ENCODE measurements around the gene PIP4K2A.

PIP4K2A gene

DNA sequence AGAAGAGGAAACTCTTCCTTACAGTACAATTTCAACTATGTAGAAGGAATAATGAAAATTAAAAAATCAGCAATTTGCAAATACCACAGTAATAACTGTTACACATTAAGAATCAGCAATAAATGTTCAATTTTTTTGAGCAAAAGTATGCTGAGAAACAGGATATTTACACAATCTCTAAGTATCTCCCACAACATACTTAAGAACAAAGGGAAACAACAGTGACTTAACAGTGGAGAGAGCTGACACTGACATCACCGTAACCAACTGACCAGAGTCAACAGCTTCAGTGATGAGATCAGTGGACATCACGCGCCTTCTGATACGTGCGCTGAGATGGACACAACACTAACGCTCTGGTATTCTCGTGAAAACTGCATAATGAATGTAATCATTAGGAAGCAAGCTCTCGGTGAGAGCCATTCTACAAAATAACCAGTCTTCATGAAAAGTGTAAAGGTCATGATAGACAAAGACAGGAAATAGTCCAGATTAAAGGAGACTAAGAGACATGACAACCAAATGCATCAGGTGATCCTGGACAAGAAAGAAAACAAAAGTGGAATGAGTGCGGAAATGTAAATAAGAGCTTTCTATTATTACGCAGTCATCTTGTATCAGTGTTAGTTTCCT lies 82.6 kb downstream of the PIP4K2A start:
- no peak overlapping the region for H3K4me3 ChIP-seq (ENCODE audit: low read depth, low read length)
- peaks cover 11% of the 10 kb centered on the region for H3K4me1 ChIP-seq (ENCODE audit: control insufficient read depth, insufficient read depth, low read length)

DNA sequence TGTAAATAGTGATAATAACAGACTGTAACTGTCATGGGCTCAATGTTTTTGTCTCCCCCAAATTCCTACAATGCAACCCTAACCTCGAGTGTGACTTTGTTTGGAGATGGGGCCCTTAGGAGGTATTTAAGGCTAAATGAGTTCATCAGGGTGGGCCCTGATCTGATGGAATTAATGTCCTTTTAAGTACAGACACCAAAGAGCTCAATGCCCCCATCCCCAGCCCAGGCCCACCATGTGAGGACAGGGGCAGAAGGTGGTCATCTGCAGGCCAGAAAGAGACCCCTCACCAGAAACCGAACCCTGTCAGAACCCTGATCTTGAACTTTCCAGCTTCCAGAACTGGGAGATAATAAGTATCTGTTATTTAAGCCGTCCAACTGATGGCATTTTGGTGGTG lies 83.2 kb downstream of the PIP4K2A start:
- Histone ChIP-seq H3K36me3 (ENCODE audit: control insufficient read depth, insufficient read depth, low read length) (no peaks in the 10 kb centered on the region), H3K4me1 (ENCODE audit: control insufficient read depth, insufficient read depth, low read length) (peaks cover 12% of the 10 kb centered on the region), H3K27me3 (ENCODE audit: control insufficient read depth, insufficient read depth, low read length) (no peaks in the 10 kb centered on the region), H3K4me3 (ENCODE audit: low read depth, low read length) (no peak overlapping the region), H3K9ac (ENCODE audit: low read depth, low read length) (no peak overlapping the region), H3K9me3 (ENCODE audit: control insufficient read depth, insufficient read depth, low read length) (no peaks in the 10 kb centered on the region)

More for the DNA sequence above, 82.6 kb downstream of the PIP4K2A start:
- Histone ChIP-seq H3K9ac (ENCODE audit: low read depth, low read length) (no peak overlapping the region), H3K27me3 (ENCODE audit: control insufficient read depth, insufficient read depth, low read length) (no peaks in the 10 kb centered on the region), H3K36me3 (ENCODE audit: control insufficient read depth, insufficient read depth, low read length) (no peaks in the 10 kb centered on the region), H3K9me3 (ENCODE audit: control insufficient read depth, insufficient read depth, low read length) (no peaks in the 10 kb centered on the region)

GRCh38 chr10:22630234-22631174 lies 83.9 kb downstream of the PIP4K2A start:
- Histone ChIP-seq H3K9me3 (ENCODE audit: control insufficient read depth, insufficient read depth, low read length) (no peaks in the 10 kb centered on the region), H3K27me3 (ENCODE audit: control insufficient read depth, insufficient read depth, low read length) (no peaks in the 10 kb centered on the region), H3K4me1 (ENCODE audit: control insufficient read depth, insufficient read depth, low read length) (peaks cover 17% of the 10 kb centered on the region), H3K36me3 (ENCODE audit: control insufficient read depth, insufficient read depth, low read length) (no peaks in the 10 kb centered on the region), H3K4me3 (ENCODE audit: low read depth, low read length) (no peak overlapping the region), H3K9ac (ENCODE audit: low read depth, low read length) (no peak overlapping the region)

DNA sequence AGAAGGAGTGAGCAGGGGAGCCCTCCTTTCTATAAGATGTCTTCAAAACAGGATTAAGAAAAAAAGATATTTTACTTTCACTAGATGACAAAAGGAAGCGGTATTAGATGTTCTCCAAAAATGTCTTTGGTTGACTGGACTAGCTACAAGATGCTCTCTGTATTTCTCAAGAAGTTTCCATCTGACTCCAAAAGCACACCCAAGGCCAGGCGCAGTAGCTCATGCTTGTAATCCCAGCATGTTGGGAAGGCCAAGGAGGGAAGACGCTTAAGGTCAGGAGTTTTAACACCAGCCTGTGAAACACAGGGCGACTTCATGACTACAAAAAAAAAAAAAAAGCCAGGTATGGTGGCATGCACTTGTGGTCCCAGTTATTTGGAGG lies 84.5 kb downstream of the PIP4K2A start:
- Histone ChIP-seq H3K9ac (ENCODE audit: low read depth, low read length) (no peak overlapping the region), H3K9me3 (ENCODE audit: control insufficient read depth, insufficient read depth, low read length) (no peaks in the 10 kb centered on the region), H3K4me3 (ENCODE audit: low read depth, low read length) (no peak overlapping the region), H3K36me3 (ENCODE audit: control insufficient read depth, insufficient read depth, low read length) (no peaks in the 10 kb centered on the region), H3K27me3 (ENCODE audit: control insufficient read depth, insufficient read depth, low read length) (no peaks in the 10 kb centered on the region), H3K4me1 (ENCODE audit: control insufficient read depth, insufficient read depth, low read length) (peaks cover 19% of the 10 kb centered on the region)

- no peaks in the 10 kb centered on the region for H3K9me3 ChIP-seq (ENCODE audit: control insufficient read depth, insufficient read depth, low read length)
- H3K4me1 ChIP-seq (ENCODE audit: control insufficient read depth, insufficient read depth, low read length): peaks cover 26% of the 10 kb centered on the region
- H3K4me3 ChIP-seq (ENCODE audit: low read depth, low read length): no peak overlapping the region
- no peaks in the 10 kb centered on the region for H3K27me3 ChIP-seq (ENCODE audit: control insufficient read depth, insufficient read depth, low read length)
- H3K9ac ChIP-seq (ENCODE audit: low read depth, low read length): no peak overlapping the region
- no peaks in the 10 kb centered on the region for H3K36me3 ChIP-seq (ENCODE audit: control insufficient read depth, insufficient read depth, low read length)
Measured at GRCh38 chr10:22629126-22629525, 85.3 kb downstream of the PIP4K2A start.

GRCh38 chr10:22628309-22628708 lies 86.1 kb downstream of the PIP4K2A start:
- Histone ChIP-seq H3K4me3 (ENCODE audit: low read depth, low read length) (no peak overlapping the region), H3K9me3 (ENCODE audit: control insufficient read depth, insufficient read depth, low read length) (no peaks in the 10 kb centered on the region), H3K4me1 (ENCODE audit: control insufficient read depth, insufficient read depth, low read length) (peaks cover 26% of the 10 kb centered on the region), H3K9ac (ENCODE audit: low read depth, low read length) (no peak overlapping the region), H3K36me3 (ENCODE audit: control insufficient read depth, insufficient read depth, low read length) (no peaks in the 10 kb centered on the region), H3K27me3 (ENCODE audit: control insufficient read depth, insufficient read depth, low read length) (no peaks in the 10 kb centered on the region)

- no peak overlapping the region for H3K4me3 ChIP-seq (ENCODE audit: low read depth, low read length)
- no peaks in the 10 kb centered on the region for H3K27me3 ChIP-seq (ENCODE audit: control insufficient read depth, insufficient read depth, low read length)
- no peak overlapping the region for H3K9ac ChIP-seq (ENCODE audit: low read depth, low read length)
- H3K4me1 ChIP-seq (ENCODE audit: control insufficient read depth, insufficient read depth, low read length): peaks cover 26% of the 10 kb centered on the region
- H3K36me3 ChIP-seq (ENCODE audit: control insufficient read depth, insufficient read depth, low read length): no peaks in the 10 kb centered on the region
- H3K9me3 ChIP-seq (ENCODE audit: control insufficient read depth, insufficient read depth, low read length): no peaks in the 10 kb centered on the region
Measured at GRCh38 chr10:22626784-22627183, 87.6 kb downstream of the PIP4K2A start.

DNA sequence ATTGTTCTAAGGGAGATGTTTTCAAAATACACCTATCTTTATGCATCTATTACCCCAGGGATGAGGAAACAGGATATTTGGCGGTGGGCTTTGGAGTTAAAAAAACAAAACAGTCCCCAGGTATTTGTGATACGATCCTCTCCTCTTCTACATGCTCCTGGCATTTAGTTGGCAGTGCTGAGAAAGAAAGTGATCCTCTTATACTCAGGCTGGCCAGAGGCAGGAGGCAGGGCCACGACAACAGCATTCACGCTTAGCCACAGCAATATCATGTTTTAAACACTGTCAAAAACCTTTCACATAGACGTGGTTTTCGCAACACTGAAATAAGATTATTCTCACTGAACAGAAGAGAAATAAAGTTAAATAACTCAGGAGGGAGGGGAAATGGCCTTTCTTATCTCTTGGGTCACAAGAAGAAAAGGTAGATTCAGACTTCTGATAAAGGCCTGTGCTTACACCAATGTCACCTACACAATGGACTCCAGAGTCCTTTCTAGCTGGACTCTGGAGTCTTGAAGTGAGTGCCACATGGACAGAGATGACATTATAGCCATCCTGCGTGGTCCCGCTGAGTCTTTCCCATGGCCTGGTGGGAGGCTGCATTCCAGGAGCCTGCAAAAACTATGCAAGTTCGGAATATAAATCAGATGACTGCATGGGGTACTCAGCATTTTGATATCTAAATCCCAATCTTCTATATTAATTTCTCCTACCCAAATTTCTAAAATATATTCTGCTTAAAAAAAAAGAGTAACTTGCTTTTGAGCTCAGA lies 88.7 kb downstream of the PIP4K2A start:
- Histone ChIP-seq H3K27me3 (ENCODE audit: control insufficient read depth, insufficient read depth, low read length) (no peaks in the 10 kb centered on the region), H3K9me3 (ENCODE audit: control insufficient read depth, insufficient read depth, low read length) (no peaks in the 10 kb centered on the region), H3K4me3 (ENCODE audit: low read depth, low read length) (no peak overlapping the region), H3K36me3 (ENCODE audit: control insufficient read depth, insufficient read depth, low read length) (no peaks in the 10 kb centered on the region), H3K9ac (ENCODE audit: low read depth, low read length) (no peak overlapping the region), H3K4me1 (ENCODE audit: control insufficient read depth, insufficient read depth, low read length) (peaks cover 23% of the 10 kb centered on the region)

GRCh38 chr10:22624287-22624738 lies 90.1 kb downstream of the PIP4K2A start:
- Histone ChIP-seq H3K4me3 (ENCODE audit: low read depth, low read length) (no peak overlapping the region), H3K4me1 (ENCODE audit: control insufficient read depth, insufficient read depth, low read length) (peaks cover 22% of the 10 kb centered on the region), H3K36me3 (ENCODE audit: control insufficient read depth, insufficient read depth, low read length) (no peaks in the 10 kb centered on the region), H3K9ac (ENCODE audit: low read depth, low read length) (no peak overlapping the region), H3K27me3 (ENCODE audit: control insufficient read depth, insufficient read depth, low read length) (no peaks in the 10 kb centered on the region), H3K9me3 (ENCODE audit: control insufficient read depth, insufficient read depth, low read length) (no peaks in the 10 kb centered on the region)

DNA sequence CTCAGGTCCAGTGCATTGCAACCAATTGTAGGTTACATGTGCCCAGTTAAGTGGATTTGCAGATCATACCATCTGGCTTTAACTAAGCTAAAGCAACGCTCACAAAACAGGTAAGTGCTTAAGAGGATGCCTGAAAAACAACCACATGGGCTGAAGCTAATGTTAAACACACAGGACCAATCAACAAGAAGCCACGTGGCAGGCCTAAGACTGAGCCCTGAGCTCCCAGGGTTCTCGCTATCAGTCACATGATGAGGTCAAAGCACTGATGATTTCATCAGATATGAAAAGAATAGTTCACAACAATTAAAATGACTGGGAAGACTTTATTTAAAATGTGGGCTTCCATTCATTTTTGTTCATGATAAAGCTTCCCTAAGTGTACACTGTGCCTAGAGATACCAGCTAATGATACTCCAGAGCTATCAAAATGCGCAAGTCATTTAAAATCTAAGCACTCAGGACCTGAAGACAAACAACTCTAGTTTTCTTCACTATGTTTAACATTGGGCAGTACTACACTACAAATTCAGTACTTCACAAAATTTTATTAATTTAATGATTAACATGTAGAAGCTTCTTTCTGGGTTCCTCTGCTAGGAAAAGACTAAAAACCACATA lies 90.6 kb downstream of the PIP4K2A start:
- Histone ChIP-seq H3K9ac (ENCODE audit: low read depth, low read length) (no peak overlapping the region), H3K4me3 (ENCODE audit: low read depth, low read length) (no peak overlapping the region), H3K36me3 (ENCODE audit: control insufficient read depth, insufficient read depth, low read length) (no peaks in the 10 kb centered on the region), H3K4me1 (ENCODE audit: control insufficient read depth, insufficient read depth, low read length) (peaks cover 22% of the 10 kb centered on the region), H3K27me3 (ENCODE audit: control insufficient read depth, insufficient read depth, low read length) (no peaks in the 10 kb centered on the region), H3K9me3 (ENCODE audit: control insufficient read depth, insufficient read depth, low read length) (no peaks in the 10 kb centered on the region)

DNA sequence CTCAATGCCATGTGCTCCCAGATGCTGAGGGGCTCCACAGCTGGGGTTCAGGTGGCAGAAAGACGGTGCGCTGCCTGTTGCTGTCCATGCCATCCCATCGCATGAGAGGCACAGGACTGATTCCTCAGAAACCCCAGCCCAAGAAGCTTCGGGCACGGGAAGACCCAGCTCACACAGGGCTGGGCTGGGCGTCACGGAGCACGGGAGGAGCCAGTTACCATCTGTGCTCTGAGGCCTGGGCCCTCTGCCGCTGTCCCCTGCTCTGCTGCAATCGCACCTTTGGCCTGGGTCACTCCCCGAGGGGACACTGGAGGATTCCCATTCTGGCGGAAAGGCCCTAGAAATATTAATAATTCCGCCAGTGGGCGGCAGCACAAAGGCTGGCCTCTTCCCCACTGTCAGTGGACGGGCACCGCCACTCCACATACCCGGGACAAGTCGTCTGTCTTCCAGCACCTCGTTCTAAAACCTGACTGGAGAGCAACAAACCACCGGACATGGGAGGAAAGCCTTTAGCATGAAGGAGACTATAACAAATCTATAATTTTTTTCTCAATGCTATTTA lies 92.1 kb downstream of the PIP4K2A start:
- Histone ChIP-seq H3K9me3 (ENCODE audit: control insufficient read depth, insufficient read depth, low read length) (no peaks in the 10 kb centered on the region), H3K9ac (ENCODE audit: low read depth, low read length) (no peak overlapping the region), H3K27me3 (ENCODE audit: control insufficient read depth, insufficient read depth, low read length) (no peaks in the 10 kb centered on the region), H3K36me3 (ENCODE audit: control insufficient read depth, insufficient read depth, low read length) (no peaks in the 10 kb centered on the region), H3K4me1 (ENCODE audit: control insufficient read depth, insufficient read depth, low read length) (peaks cover 30% of the 10 kb centered on the region), H3K4me3 (ENCODE audit: low read depth, low read length) (no peak overlapping the region)

All from iPS-15b (cell line).